ENCODE measurements around the gene PDE4D.

PDE4D gene

DNA sequence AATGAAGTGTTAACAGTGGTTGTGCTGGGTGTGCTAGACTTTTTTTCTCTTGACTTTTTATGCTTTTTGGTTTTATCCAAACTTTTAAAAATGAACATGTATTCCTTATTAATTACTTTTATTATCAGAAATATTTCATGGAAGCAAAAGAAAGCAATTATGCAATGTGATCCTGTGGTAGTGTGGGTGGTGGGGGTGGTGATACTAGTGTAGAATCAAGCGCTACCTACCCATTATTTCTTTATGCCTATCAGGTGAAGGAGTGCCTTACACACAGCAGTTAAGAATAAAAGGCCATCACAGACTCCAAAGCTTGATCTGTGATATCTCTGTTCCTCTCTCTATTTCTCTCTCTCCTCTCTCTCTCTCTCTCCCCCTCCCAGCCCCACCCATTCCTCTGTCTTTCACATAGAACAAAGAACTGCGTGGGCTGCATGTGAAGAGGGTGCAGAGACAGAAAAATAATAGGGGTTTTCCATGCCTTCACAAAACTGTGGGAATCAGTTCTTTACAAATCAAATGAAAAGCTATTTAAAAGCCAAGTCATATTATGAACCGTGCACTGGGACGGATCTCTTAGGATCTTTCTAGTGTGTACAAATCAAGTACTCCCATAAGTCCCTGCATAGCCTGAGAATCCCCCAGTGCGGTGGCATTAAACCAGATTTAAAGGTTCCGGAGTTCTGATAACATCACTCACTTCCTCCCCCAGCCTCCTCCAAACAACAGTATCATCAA is 959.5 kb downstream of the PDE4D start:
- Histone ChIP-seq H3K36me3 (no peaks in the 10 kb centered on the region), H3K27me3 (ENCODE audit: insufficient read depth, low read depth, severe bottlenecking) (no peaks in the 10 kb centered on the region), H3K27ac (no peak overlapping the region), H3K4me3 (ENCODE audit: low read depth, low read length) (no peak overlapping the region), H3K9me3 (ENCODE audit: severe bottlenecking) (no peaks in the 10 kb centered on the region)
- DNase-seq, result no peak
- TF ChIP-seq, protein P1, sequence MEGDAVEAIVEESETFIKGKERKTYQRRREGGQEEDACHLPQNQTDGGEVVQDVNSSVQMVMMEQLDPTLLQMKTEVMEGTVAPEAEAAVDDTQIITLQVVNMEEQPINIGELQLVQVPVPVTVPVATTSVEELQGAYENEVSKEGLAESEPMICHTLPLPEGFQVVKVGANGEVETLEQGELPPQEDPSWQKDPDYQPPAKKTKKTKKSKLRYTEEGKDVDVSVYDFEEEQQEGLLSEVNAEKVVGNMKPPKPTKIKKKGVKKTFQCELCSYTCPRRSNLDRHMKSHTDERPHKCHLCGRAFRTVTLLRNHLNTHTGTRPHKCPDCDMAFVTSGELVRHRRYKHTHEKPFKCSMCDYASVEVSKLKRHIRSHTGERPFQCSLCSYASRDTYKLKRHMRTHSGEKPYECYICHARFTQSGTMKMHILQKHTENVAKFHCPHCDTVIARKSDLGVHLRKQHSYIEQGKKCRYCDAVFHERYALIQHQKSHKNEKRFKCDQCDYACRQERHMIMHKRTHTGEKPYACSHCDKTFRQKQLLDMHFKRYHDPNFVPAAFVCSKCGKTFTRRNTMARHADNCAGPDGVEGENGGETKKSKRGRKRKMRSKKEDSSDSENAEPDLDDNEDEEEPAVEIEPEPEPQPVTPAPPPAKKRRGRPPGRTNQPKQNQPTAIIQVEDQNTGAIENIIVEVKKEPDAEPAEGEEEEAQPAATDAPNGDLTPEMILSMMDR (IDR thresholded peaks at IDR 0.05; ENCODE audit: low read depth, low read length), result no peak

DNA sequence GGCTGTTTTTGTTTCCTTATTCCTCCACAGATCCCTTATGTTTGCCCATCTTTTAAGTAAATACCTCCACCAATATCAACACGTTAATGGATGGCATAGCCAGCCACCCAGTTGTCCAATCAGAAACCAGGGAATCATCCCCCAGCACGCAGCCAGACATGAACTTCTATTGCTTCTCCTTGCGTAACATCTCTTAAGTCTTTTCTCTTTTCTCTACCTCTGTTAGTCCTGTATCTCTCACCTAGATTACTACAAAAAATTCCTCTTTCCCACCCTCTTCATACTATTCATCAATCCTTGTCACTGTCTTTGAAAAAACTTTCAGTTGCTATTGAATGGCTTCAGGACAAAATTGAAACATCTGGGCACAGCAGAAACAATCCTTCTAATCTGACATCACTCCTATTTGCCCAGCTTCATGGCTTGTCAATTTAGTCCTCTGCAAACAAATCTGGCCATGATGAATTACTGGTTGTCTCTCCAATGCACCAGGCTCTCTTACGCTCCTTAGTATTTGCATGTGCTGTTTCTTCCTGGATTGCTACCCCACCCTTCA is 961.4 kb downstream of the PDE4D start:
- DNase-seq, result no peak
- H3K27ac ChIP-seq, result no peak overlapping the region
- H3K36me3 ChIP-seq, result no peaks in the 10 kb centered on the region
- no peak overlapping the region for H3K4me3 ChIP-seq (ENCODE audit: low read depth, low read length)
- TF ChIP-seq, protein P1 (IDR thresholded peaks at IDR 0.05; ENCODE audit: low read depth, low read length), result no peak
- H3K9me3 ChIP-seq (ENCODE audit: severe bottlenecking), result no peaks in the 10 kb centered on the region
- H3K27me3 ChIP-seq (ENCODE audit: insufficient read depth, low read depth, severe bottlenecking), result no peaks in the 10 kb centered on the region

DNA sequence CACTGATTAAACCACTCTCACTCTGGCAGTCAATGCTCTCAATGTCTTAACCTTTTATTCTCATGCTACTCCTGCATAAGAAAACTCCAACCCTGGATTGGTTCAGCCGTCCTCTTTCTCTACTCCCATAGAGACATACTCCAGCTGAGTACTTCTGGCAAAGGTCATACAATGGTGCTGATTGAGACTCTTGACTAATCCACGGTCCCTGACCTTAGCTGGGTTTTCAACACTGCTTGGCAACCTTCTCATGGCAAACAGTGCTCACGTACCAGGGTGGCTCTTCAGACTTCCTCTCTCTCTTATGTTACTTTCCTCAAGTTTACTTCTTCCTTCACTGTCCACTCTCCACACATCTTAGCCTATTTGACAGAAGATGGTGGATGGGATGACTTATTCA is 963.0 kb downstream of the PDE4D start:
- Histone ChIP-seq H3K9me3 (ENCODE audit: severe bottlenecking) (no peaks in the 10 kb centered on the region), H3K4me3 (ENCODE audit: low read depth, low read length) (no peak overlapping the region), H3K36me3 (no peaks in the 10 kb centered on the region), H3K27ac (no peak overlapping the region), H3K27me3 (ENCODE audit: insufficient read depth, low read depth, severe bottlenecking) (no peaks in the 10 kb centered on the region)
- DNase-seq, result no peak
- TF ChIP-seq, protein P1 (IDR thresholded peaks at IDR 0.05; ENCODE audit: low read depth, low read length), result no peak

DNA sequence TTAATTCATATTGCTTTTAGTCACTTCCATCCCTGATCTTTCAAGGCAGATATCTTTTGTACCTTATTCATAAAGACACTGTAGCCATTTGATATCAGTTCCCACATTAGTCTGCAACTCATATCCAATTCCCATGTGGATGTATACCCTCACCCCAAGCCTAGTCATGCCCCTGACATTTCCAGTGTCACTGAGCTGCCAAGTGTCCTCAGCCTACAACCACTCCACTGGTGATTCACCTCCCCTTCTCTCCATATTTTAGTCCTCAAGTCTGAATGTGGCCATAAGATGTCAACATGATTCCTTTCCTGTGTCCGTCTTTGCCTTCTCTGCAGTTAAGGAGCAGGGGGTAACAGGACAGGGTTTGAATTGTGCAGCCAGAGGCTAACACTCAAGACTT is 963.8 kb downstream of the PDE4D start:
- Histone ChIP-seq H3K27ac (no peak overlapping the region), H3K4me3 (ENCODE audit: low read depth, low read length) (no peak overlapping the region), H3K36me3 (no peaks in the 10 kb centered on the region), H3K27me3 (ENCODE audit: insufficient read depth, low read depth, severe bottlenecking) (no peaks in the 10 kb centered on the region), H3K9me3 (ENCODE audit: severe bottlenecking) (no peaks in the 10 kb centered on the region)
- TF ChIP-seq, protein P1 (IDR thresholded peaks at IDR 0.05; ENCODE audit: low read depth, low read length), result no peak
- no peak for DNase-seq

DNA sequence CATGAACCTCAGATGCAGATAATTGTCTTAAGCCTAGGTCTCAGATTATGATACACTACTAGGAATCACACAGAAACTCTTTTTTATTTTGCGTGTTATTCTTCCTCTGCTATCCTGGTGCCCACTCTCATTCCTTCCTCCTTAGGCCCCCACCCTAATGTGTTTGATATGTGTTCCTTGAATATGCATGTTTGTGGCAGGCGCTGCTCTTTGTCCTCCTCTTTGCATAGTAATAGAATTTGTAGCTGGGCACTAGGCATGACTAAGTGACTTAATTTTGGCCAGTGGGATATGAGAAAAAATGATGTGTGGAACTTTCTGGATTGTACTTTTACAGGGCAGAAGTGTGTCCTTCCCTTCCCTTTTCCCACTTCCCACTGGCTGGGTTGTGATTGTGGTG is 965.6 kb downstream of the PDE4D start:
- DNase-seq, result no peak
- Histone ChIP-seq H3K9me3 (ENCODE audit: severe bottlenecking) (no peaks in the 10 kb centered on the region), H3K27ac (no peak overlapping the region), H3K4me3 (ENCODE audit: low read depth, low read length) (no peak overlapping the region), H3K27me3 (ENCODE audit: insufficient read depth, low read depth, severe bottlenecking) (no peaks in the 10 kb centered on the region), H3K36me3 (no peaks in the 10 kb centered on the region)
- TF ChIP-seq, protein P1 (IDR thresholded peaks at IDR 0.05; ENCODE audit: low read depth, low read length), result no peak

DNA sequence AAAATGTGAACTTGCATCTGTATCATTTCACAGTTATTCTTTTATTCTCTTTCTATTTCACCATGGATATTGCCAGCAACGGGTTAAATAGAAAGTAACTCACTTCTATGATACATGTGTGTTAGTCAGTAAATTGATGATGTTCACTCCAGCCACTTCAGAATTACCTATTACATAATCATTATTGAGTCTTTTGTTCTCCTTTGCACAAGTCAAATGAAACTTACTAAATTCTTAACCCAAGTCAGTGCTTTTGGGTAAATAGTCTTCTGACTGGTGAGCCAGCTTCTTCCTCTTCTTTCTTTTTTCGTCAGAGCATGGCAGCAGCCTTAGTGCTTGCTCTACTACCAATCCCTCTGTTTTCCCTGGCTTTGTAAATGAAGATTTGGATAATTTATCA is 966.3 kb downstream of the PDE4D start:
- Histone ChIP-seq H3K27me3 (ENCODE audit: insufficient read depth, low read depth, severe bottlenecking) (no peaks in the 10 kb centered on the region), H3K36me3 (no peaks in the 10 kb centered on the region), H3K9me3 (ENCODE audit: severe bottlenecking) (no peaks in the 10 kb centered on the region), H3K27ac (no peak overlapping the region), H3K4me3 (ENCODE audit: low read depth, low read length) (no peak overlapping the region)
- TF ChIP-seq, protein P1 (IDR thresholded peaks at IDR 0.05; ENCODE audit: low read depth, low read length), result no peak
- no peak for DNase-seq
